Measurements from ENCODE around the gene NOTCH2. TPM values are rescaled to one million over a fixed set of nuclear protein-coding genes. Genes with fewer than 3 reads are reported as not detected.

Gene NOTCH2
- total RNA-seq, 3 donors from 2014 or later, result 106 to 148 (median 123) TPM

- TF ChIP-seq, protein P1, sequence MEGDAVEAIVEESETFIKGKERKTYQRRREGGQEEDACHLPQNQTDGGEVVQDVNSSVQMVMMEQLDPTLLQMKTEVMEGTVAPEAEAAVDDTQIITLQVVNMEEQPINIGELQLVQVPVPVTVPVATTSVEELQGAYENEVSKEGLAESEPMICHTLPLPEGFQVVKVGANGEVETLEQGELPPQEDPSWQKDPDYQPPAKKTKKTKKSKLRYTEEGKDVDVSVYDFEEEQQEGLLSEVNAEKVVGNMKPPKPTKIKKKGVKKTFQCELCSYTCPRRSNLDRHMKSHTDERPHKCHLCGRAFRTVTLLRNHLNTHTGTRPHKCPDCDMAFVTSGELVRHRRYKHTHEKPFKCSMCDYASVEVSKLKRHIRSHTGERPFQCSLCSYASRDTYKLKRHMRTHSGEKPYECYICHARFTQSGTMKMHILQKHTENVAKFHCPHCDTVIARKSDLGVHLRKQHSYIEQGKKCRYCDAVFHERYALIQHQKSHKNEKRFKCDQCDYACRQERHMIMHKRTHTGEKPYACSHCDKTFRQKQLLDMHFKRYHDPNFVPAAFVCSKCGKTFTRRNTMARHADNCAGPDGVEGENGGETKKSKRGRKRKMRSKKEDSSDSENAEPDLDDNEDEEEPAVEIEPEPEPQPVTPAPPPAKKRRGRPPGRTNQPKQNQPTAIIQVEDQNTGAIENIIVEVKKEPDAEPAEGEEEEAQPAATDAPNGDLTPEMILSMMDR (IDR thresholded peaks at IDR 0.05), result no peak
- no peak for TF ChIP-seq POLR2A (IDR thresholded peaks at IDR 0.05)
- no peak for TF ChIP-seq POLR2AphosphoS5 (IDR thresholded peaks at IDR 0.05)
- no peaks in the 10 kb centered on the region for H3K9me3 ChIP-seq
- peaks cover 8% of the 10 kb centered on the region for H3K36me3 ChIP-seq
- no peaks in the 10 kb centered on the region for H3K27me3 ChIP-seq
- intact Hi-C loops (cut with DNase I; ENCODE audit: low total_unique reads), result no loop called here
- no peak for DNase-seq (ENCODE audit: low spot score in 2 of 2)
- no peak overlapping the region for H3K27ac ChIP-seq
- H3K4me3 ChIP-seq, result no peak overlapping the region
- no peaks in the 10 kb centered on the region for H3K4me1 ChIP-seq
These were observed 150.2 kb downstream of the NOTCH2 start for GRCh38 chr1:119919241-119919640.

- TF ChIP-seq, protein P1 (IDR thresholded peaks at IDR 0.05), result no peak
- TF ChIP-seq POLR2A (IDR thresholded peaks at IDR 0.05), result no peak
- TF ChIP-seq POLR2AphosphoS5 (IDR thresholded peaks at IDR 0.05), result no peak
These were observed 151.2 kb downstream of the NOTCH2 start for GRCh38 chr1:119918301-119918700.

DNA sequence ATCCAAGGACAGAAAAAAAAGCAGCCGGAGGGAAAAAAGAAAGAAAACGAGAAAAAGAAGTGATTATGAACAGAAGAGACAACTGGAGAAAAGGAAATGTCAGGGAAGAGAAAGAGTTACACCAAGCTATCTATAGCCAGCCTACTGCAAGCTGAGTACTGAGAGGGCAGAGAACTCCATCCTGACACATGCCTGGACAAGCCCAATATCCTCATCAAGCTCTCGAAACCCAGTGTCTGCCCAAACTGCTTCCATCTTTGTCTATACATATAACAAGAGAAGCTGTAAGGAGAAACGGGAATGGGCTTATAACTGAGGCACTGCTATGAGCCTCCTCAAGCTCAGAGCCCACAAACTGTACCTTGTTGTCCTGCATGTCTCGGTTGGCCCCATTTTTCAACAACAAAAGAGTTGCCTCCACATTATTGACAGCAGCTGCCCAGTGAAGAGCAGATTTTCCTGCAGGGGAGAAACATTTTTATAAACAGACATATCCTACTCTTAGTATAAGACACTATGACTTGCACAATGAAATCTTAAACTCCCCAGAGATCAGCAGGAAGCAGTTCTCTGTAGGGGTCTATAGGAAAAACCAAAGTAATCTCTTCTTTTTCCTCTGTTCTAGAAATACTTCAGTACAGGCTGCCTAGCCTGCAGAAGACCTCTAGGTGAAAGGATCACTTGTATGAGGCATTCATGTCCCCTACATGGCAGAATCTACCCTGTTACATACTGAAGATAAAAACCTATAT is 152.0 kb downstream of the NOTCH2 start:
- H3K27me3 ChIP-seq, result no peaks in the 10 kb centered on the region
- TF ChIP-seq POLR2AphosphoS5 (IDR thresholded peaks at IDR 0.05), result no peak
- DNase-seq (ENCODE audit: low spot score in 2 of 2), result no peak

More at GRCh38 chr1:119918301-119918700, 151.2 kb downstream of the NOTCH2 start:
- H3K36me3 ChIP-seq, result peaks cover 8% of the 10 kb centered on the region
- H3K4me1 ChIP-seq, result no peaks in the 10 kb centered on the region
- H3K27ac ChIP-seq, result no peak overlapping the region
- H3K27me3 ChIP-seq, result no peaks in the 10 kb centered on the region
- H3K4me3 ChIP-seq, result no peak overlapping the region
- intact Hi-C loops (cut with DNase I; ENCODE audit: low total_unique reads), result no loop called here
- DNase-seq (ENCODE audit: low spot score in 2 of 2), result no peak
- no peaks in the 10 kb centered on the region for H3K9me3 ChIP-seq

DNA sequence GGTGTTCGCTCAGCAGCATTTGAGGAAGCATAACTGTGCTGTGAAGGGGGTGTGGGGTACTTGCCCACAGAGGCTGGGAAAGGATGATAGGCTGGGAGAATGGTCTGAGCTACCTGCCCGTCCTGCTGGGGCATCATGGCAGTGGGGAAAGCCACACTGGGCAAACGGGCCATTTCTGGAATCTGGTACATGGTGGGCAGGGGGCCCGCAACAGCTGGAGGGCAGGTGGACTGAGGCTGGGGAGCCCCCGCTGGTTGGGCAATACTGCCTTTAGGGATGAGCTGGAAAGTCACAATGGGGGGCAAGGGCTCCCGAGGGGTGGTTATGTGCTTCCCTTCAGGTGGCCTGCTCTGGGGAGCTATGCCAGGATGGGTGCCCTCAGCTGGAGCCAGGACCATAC is 153.9 kb downstream of the NOTCH2 start:
- Histone ChIP-seq H3K36me3 (peaks cover 8% of the 10 kb centered on the region), H3K4me1 (no peaks in the 10 kb centered on the region), H3K9me3 (no peaks in the 10 kb centered on the region), H3K4me3 (no peak overlapping the region), H3K27me3 (no peaks in the 10 kb centered on the region), H3K27ac (no peak overlapping the region)
- intact Hi-C loops (cut with DNase I; ENCODE audit: low total_unique reads), result no loop called here
- DNase-seq (ENCODE audit: low spot score in 2 of 2), result no peak
- TF ChIP-seq, protein P1 (IDR thresholded peaks at IDR 0.05), result no peak
- TF ChIP-seq POLR2AphosphoS5 (IDR thresholded peaks at IDR 0.05) (no peak), POLR2A (IDR thresholded peaks at IDR 0.05) (no peak)

More for the DNA sequence above, 152.0 kb downstream of the NOTCH2 start:
- intact Hi-C loops (cut with DNase I; ENCODE audit: low total_unique reads), result no loop called here
- Histone ChIP-seq H3K4me1 (no peaks in the 10 kb centered on the region), H3K9me3 (no peaks in the 10 kb centered on the region), H3K27ac (no peak overlapping the region), H3K4me3 (no peak overlapping the region), H3K36me3 (peaks cover 8% of the 10 kb centered on the region)

GRCh38 chr1:119914071-119914470 is 155.4 kb downstream of the NOTCH2 start:
- Histone ChIP-seq H3K27ac (peak overlapping the region; percentile 4 to 26), H3K4me3 (no peak overlapping the region), H3K36me3 (peaks cover 8% of the 10 kb centered on the region), H3K27me3 (no peaks in the 10 kb centered on the region), H3K9me3 (no peaks in the 10 kb centered on the region), H3K4me1 (no peaks in the 10 kb centered on the region)
- TF ChIP-seq POLR2AphosphoS5 (IDR thresholded peaks at IDR 0.05) (no peak), POLR2A (IDR thresholded peaks at IDR 0.05) (no peak)
- TF ChIP-seq, protein P1 (IDR thresholded peaks at IDR 0.05), result no peak
- no peak for DNase-seq (ENCODE audit: low spot score in 2 of 2)
- intact Hi-C loops (cut with DNase I; ENCODE audit: low total_unique reads), result no loop called here

All from breast epithelium (tissue), 4 donors.